IMR-90 (cell line): ENCODE measurements around the gene CUL4A. TPM values are rescaled to one million over a fixed set of nuclear protein-coding genes. Genes with fewer than 3 reads are reported as not detected.
A peak's percentile ranks its signal among the peaks of the same experiment; 100 is the strongest.

Experiments
- ATAC-seq: fragments of 200-7000 bp; cut with Tn5 transposase; 2 replicates; pipeline ENCODE4 v1.9.1; 2020; ENCODE audit warnings: low read depth, mild to moderate bottlenecking, moderate library complexity
- BruUV-seq: library from RNA; stranded (reverse); fragments of 400-500 nt; replicated peaks from 2 replicates; lab custom pipeline; 2021; lab: Mats Ljungman, UMichigan
- CTCF ChIA-PET: fragments of 300-600 bp; formaldehyde crosslinking; extraction: SDS; loops from one replicate; lab custom pipeline; 2021; ENCODE audit warnings: antibody characterized with exemption; lab: Yijun Ruan, JAX
- POLR2A ChIA-PET: fragments of 300-600 bp; sonication (Branson Sonifier 250); formaldehyde crosslinking; loops from one replicate; lab custom pipeline; 2022; ENCODE audit warnings: antibody characterized with exemption; ENCODE audit not compliant: unreplicated experiment; lab: Charles Lee
- DNase-seq: peaks from one replicate; pipeline ENCODE4 v3.0.0; 2013
- H2AFZ ChIP-seq: replicated peaks from 2 replicates; pipeline ENCODE3; 2013; ENCODE audit warnings: low read length, mild to moderate bottlenecking; ENCODE audit not compliant: poor library complexity
- H2AK5ac ChIP-seq: 2 replicates; pipeline ENCODE4 v1.6.1; 2013; ENCODE audit warnings: low read depth, low read length, inconsistent platforms
- H2AK9ac ChIP-seq: replicated peaks from 2 replicates; pipeline ENCODE3; 2013; ENCODE audit warnings: mild to moderate bottlenecking, low read depth, low read length, moderate library complexity; ENCODE audit not compliant: poor library complexity
- H2BK120ac ChIP-seq: 2 replicates; pipeline ENCODE4 v1.6.1; 2013; ENCODE audit warnings: low read depth, low read length, inconsistent platforms
- H2BK15ac ChIP-seq: 3 replicates; pipeline ENCODE4 v1.6.1; 2013; ENCODE audit warnings: low read depth, low read length, inconsistent platforms
- H2BK20ac ChIP-seq: 2 replicates; pipeline ENCODE4 v1.6.1; 2013; ENCODE audit warnings: low read depth, mild to moderate bottlenecking, inconsistent platforms, low read length, moderate library complexity
- H2BK5ac ChIP-seq: 2 replicates; pipeline ENCODE4 v1.6.1; 2013; ENCODE audit warnings: mild to moderate bottlenecking, low read depth, low read length, inconsistent platforms; ENCODE audit not compliant: poor library complexity, severe bottlenecking
- H3K14ac ChIP-seq: replicated peaks from 2 replicates; pipeline ENCODE4 v1.6.1; 2013; ENCODE audit warnings: low read depth, low read length, inconsistent platforms
- H3K18ac ChIP-seq: 2 replicates; pipeline ENCODE4 v1.6.1; 2013; ENCODE audit warnings: low read depth, low read length, control low read depth
- H3K23ac ChIP-seq: 2 replicates; pipeline ENCODE4 v1.6.1; 2013; ENCODE audit warnings: low read depth, low read length, inconsistent platforms
- H3K27ac ChIP-seq: 2 replicates; pipeline ENCODE4 v1.5.1; 2013; ENCODE audit warnings: mild to moderate bottlenecking, control low read depth, low read length; ENCODE audit not compliant: insufficient read depth
- H3K27me3 ChIP-seq: 2 replicates; pipeline ENCODE4 v1.6.1; 2013; ENCODE audit warnings: low read length; ENCODE audit not compliant: control insufficient read depth, insufficient read depth
- H3K36me3 ChIP-seq: 2 replicates; pipeline ENCODE4 v1.6.1; 2013; ENCODE audit warnings: low read length, mixed read lengths; ENCODE audit not compliant: control insufficient read depth, insufficient read depth
- H3K4ac ChIP-seq: 2 replicates; pipeline ENCODE4 v1.6.1; 2013; ENCODE audit warnings: low read depth, low read length, inconsistent platforms
- H3K4me1 ChIP-seq: 2 replicates; pipeline ENCODE4 v1.6.1; 2013; ENCODE audit warnings: low read length, mixed read lengths; ENCODE audit not compliant: control insufficient read depth, insufficient read depth
- H3K4me2 ChIP-seq: 2 replicates; pipeline ENCODE4 v1.6.1; 2013; ENCODE audit warnings: low read depth, mild to moderate bottlenecking, control low read depth, low read length, moderate library complexity
- H3K4me3 ChIP-seq: 2 replicates; pipeline ENCODE4 v1.5.1; 2013; ENCODE audit warnings: low read depth, mild to moderate bottlenecking, control low read depth, low read length, moderate library complexity; ENCODE audit not compliant: insufficient read depth
- H3K56ac ChIP-seq: 2 replicates; pipeline ENCODE4 v1.6.1; 2013; ENCODE audit warnings: low read length, inconsistent platforms; ENCODE audit not compliant: insufficient read depth; ENCODE audit errors: extremely low read depth
- H3K79me1 ChIP-seq, 2 experiments: 2 replicates each; pipeline ENCODE4 v1.6.1; 2013; ENCODE audit warnings: low read length in 2 of 2, inconsistent platforms in 1 of 2, low read depth in 1 of 2
- H3K9ac ChIP-seq: 2 replicates; pipeline ENCODE4 v1.6.1; 2013; ENCODE audit warnings: low read depth, low read length, control low read depth
- H3K9me1 ChIP-seq: 2 replicates; pipeline ENCODE4 v1.6.1; 2013; ENCODE audit warnings: low read length, inconsistent platforms; ENCODE audit not compliant: insufficient read depth
- H3K9me3 ChIP-seq: 2 replicates; pipeline ENCODE4 v1.6.1; 2013; ENCODE audit warnings: low read length; ENCODE audit not compliant: control insufficient read depth, insufficient read depth
- H4K20me1 ChIP-seq: 2 replicates; pipeline ENCODE4 v1.6.1; 2013; ENCODE audit warnings: low read length, inconsistent platforms; ENCODE audit not compliant: insufficient read depth
- H4K5ac ChIP-seq: 2 replicates; pipeline ENCODE4 v1.6.1; 2013; ENCODE audit warnings: mild to moderate bottlenecking, low read depth, low read length, control low read depth
- H4K8ac ChIP-seq, 2 experiments: 2 replicates each; pipeline ENCODE4 v1.6.1; 2013; ENCODE audit warnings: low read depth in 2 of 2, low read length in 2 of 2, control low read depth in 1 of 2, inconsistent platforms in 1 of 2
- H4K91ac ChIP-seq: 2 replicates; pipeline ENCODE4 v1.6.1; 2013; ENCODE audit warnings: low read depth, low read length, inconsistent platforms; ENCODE audit not compliant: insufficient read depth
- CEBPB ChIP-seq: IDR thresholded peaks from 2 replicates; pipeline ENCODE4 v1.6.1; 2012; ENCODE audit warnings: low read depth, low read length, improper control_type of control experiment
- CHD1 ChIP-seq: IDR thresholded peaks from 2 replicates; pipeline ENCODE4 v1.6.1; 2012; ENCODE audit warnings: low read depth, low read length, improper control_type of control experiment
- RCOR1 ChIP-seq: IDR thresholded peaks from 2 replicates; pipeline ENCODE4 v1.6.1; 2012; ENCODE audit warnings: mild to moderate bottlenecking, low read length, improper control_type of control experiment; ENCODE audit not compliant: insufficient replicate concordance
- RFX5 ChIP-seq: IDR thresholded peaks from 2 replicates; pipeline ENCODE4 v1.8.0; 2012; ENCODE audit warnings: low read depth, mild to moderate bottlenecking, low read length, moderate library complexity
- WGBS, 2 experiments: methylation state at CpG; one replicate each; pipeline versions ENCODE4 v1.1.5 to v1.1.7; 2013; ENCODE audit warnings: missing lambda C conversion rate in 2 of 2; ENCODE audit not compliant: insufficient read length in 1 of 2; ENCODE audit errors: extremely low coverage in 2 of 2; 5-methylcytosine and 5-hydroxymethylcytosine counted together
- dilution Hi-C: fragments of 300-500 bp; cut with HindIII; formaldehyde crosslinking; loops from one replicate; pipeline ENCODE4 v1.14.3; 2018; ENCODE audit warnings: low sequenced_read_pairs; ENCODE audit not compliant: unreplicated experiment
- in situ Hi-C: fragments of 300-500 bp; cut with MboI; formaldehyde crosslinking; loops from 3 replicates; pipeline ENCODE4 v1.14.3; 2019; ENCODE audit warnings: low sequenced_read_pairs, inconsistent platforms, mixed read lengths
- intact Hi-C: fragments of 100-400 bp; cut with micrococcal nuclease; formaldehyde crosslinking; loops from 2 replicates; pipeline ENCODE4 v1.10.0; 2022
- polyA plus RNA-seq, 3 experiments: library from polyadenylated mRNA; depleted of rRNA; stranded (reverse); fragments of >200 nt; gene quantifications; 2 replicates each; pipeline ENCODE4 v1.2.3, GENCODE V29; 2012; ENCODE audit warnings: low replicate concordance in 1 of 3
- total RNA-seq: library from RNA; depleted of rRNA; stranded (reverse); fragments of >200 nt; gene quantifications from 2 replicates; pipeline ENCODE4 v1.2.3, GENCODE V29; 2012
- TF ChIP-seq, protein P1 (sequence below): conservative IDR thresholded peaks from 2 replicates; pipeline ENCODE4 v1.5.1; 2012; ENCODE audit warnings: mild to moderate bottlenecking, low read depth, low read length, improper control_type of control experiment

CUL4A gene
- total and polyA plus RNA-seq, 2 of the 4 experiments (the other 2 are of a cell fraction) = 86.0 to 146 TPM

- peaks cover 21% of the 10 kb centered on the region for H3K4me1 ChIP-seq
- H2AK9ac ChIP-seq = no peak overlapping the region
- TF ChIP-seq, protein P1, sequence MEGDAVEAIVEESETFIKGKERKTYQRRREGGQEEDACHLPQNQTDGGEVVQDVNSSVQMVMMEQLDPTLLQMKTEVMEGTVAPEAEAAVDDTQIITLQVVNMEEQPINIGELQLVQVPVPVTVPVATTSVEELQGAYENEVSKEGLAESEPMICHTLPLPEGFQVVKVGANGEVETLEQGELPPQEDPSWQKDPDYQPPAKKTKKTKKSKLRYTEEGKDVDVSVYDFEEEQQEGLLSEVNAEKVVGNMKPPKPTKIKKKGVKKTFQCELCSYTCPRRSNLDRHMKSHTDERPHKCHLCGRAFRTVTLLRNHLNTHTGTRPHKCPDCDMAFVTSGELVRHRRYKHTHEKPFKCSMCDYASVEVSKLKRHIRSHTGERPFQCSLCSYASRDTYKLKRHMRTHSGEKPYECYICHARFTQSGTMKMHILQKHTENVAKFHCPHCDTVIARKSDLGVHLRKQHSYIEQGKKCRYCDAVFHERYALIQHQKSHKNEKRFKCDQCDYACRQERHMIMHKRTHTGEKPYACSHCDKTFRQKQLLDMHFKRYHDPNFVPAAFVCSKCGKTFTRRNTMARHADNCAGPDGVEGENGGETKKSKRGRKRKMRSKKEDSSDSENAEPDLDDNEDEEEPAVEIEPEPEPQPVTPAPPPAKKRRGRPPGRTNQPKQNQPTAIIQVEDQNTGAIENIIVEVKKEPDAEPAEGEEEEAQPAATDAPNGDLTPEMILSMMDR = no peak
- TF ChIP-seq RCOR1 = no peak
- TF ChIP-seq CHD1 = no peak
- TF ChIP-seq CEBPB = peak; percentile 58
- no peak for TF ChIP-seq RFX5
- H3K23ac ChIP-seq = peak overlapping the region; percentile 6; the same call in 1 of the 2 replicates
- peak overlapping the region; percentile 4; the same call in 1 of the 2 replicates for H3K4me3 ChIP-seq
- no peak overlapping the region for H2BK120ac ChIP-seq
- no peak overlapping the region for H2AFZ ChIP-seq
- ChIA-PET CTCF (no interaction called here), POLR2A (no interaction called here)
- peaks cover 20% of the 10 kb centered on the region for H3K9me1 ChIP-seq
- peaks cover 11 to 51% of the 10 kb centered on the region in 2 experiments for H3K79me1 ChIP-seq
- peak overlapping the region; percentile 80 for H3K4me2 ChIP-seq
- no peak overlapping the region for H3K4ac ChIP-seq
- no peak overlapping the region for H3K18ac ChIP-seq
- H3K9ac ChIP-seq = no peak overlapping the region
- intact Hi-C loops (loop anchor here (2.0 kb wide), 1 partner anchor 58 kb away; no protein-coding TSS in a partner anchor), dilution Hi-C loops (no loop called here), in situ Hi-C loops (no loop called here)
- H4K20me1 ChIP-seq = peaks cover 49% of the 10 kb centered on the region
- no peak overlapping the region for H4K8ac ChIP-seq
- ATAC-seq (no peak), DNase-seq (no peak)
- H2BK5ac ChIP-seq = no peak overlapping the region
- H2BK20ac ChIP-seq = no peak overlapping the region
- H4K91ac ChIP-seq = no peak overlapping the region
- WGBS, 2 experiments = no CpG with 5 or more reads among the region's 6 CpGs
- no peak overlapping the region for H3K56ac ChIP-seq
- H3K27me3 ChIP-seq = no peaks in the 10 kb centered on the region
- no peak overlapping the region for H4K5ac ChIP-seq
- BruUV-seq = TSS peak; percentile 38
- H3K36me3 ChIP-seq = peaks cover 5% of the 10 kb centered on the region
- no peak overlapping the region for H2AK5ac ChIP-seq
- H3K27ac ChIP-seq = no peak overlapping the region
- H2BK15ac ChIP-seq = no peak overlapping the region
- no peak overlapping the region for H3K14ac ChIP-seq
- no peaks in the 10 kb centered on the region for H3K9me3 ChIP-seq
Observed at GRCh38 chr13:113210833-113211232, 1.4 kb downstream of the CUL4A start.
